ENCODE measurements around the gene ABCG5.
A peak's percentile ranks its signal among the peaks of the same experiment; 100 is the strongest.

ABCG5 gene

DNA sequence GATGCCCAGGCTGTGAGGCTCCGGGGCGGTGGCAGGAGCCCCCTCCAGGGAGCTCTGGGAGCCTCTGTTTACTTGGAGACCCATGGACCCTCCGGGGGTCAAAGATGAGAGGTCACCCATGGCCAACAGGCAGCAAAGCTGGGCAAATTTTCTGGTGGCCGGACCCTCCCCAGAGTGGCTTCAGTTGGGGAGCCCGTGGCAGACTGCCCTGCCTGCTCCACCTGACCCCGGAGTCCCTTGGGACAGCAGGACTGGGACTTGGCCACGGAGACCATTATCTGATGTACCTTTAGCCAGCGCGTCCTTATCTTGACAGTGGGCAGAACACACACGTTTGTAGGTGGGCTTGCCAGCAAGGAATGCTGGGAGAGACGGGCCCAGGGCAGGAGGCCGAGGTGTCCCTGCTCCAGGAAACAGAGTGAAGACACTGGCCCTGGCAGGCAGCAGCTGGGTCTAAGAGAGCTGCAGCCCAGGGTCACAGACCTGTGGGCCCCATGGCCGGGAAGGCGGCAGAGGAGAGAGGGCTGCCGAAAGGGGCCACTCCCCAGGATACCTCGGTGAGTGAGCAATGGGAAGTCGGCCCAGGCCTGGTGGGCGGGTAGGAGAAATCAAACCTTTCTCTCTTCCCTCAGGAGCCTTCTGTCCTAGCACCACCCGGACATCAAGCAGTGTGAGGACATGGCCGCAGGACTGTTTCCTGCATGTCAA lies at the start of gene ABCG5, which contains the start of gene ABCG8:
ABCG5 (minus strand) TSS at position 280 of the 708 bp plus-strand sequence; CDS start at position 120, 160 bp downstream.
ABCG8 (plus strand) TSS at position 412 of the 708 bp plus-strand sequence; CDS start at position 495, 83 bp downstream.
- no peak for DNase-seq (ENCODE audit: extremely low read depth in 1 of 2, low read depth in 1 of 2)

DNA sequence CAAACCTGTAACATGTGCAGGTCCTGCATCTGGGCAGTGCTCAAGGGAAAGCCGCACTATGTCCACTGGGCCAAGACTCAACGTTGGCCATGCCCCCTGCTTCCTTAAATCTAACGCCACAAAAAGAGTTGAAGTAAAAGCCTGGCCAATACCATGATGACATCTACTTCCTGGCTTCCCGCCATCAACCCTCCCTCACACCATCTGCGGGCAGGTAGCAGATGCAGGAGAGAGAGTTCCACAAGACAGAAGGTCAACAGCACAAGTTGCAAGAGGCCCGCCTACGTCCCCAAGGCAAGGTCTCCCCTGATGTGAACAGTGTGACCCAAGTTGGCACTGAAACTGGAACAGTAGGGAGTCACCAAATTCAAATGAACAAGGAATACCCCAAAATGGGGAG lies 48.5 kb upstream of the ABCG5 start:
- no peak for DNase-seq (ENCODE audit: extremely low read depth in 1 of 2, low read depth in 1 of 2)

DNA sequence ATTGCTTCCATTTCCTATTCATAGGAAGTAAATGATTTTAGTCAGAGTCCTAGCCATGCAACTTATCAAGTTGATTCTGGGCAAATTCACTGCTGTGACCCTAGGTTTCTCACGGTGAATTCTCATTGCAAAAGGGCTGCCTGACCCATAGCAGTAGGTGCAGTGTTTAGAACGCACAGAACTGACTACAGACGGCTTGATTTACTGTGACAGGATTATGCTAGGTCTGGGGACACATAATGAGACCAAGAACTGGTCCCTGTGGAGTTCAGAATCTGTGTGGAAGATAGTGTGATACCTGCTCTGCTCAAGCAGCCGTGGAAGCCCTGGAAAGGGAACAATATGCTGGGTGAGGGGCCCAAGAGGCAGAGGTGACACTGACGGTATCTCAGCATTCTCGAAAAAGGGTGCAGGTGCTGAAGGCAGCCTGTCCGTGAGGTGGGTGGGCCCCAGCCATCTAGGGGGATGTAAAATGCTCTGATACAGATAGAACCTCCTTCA lies 46.5 kb upstream of the ABCG5 start:
- no peak for DNase-seq (ENCODE audit: extremely low read depth in 1 of 2, low read depth in 1 of 2)

DNA sequence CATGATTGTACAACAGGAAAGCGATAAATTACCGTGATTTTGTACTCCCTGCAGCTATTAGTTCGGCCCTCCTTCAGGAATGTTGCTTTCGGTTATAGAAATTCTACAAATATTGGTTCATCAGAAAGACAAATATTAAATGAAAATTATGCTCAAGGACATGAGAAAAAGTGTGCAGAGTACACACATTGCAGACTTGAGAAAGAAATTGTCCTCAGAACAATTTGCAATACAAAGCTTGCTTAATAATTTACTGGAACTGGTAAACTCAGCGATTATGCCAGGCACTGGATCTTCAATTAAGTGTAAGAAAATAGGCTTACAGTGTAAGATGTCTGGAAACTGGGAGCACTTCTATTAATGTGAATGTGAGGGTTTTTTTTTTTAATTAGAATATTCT lies 46.0 kb upstream of the ABCG5 start:
- DNase-seq (ENCODE audit: extremely low read depth in 1 of 2, low read depth in 1 of 2) = no peak

DNA sequence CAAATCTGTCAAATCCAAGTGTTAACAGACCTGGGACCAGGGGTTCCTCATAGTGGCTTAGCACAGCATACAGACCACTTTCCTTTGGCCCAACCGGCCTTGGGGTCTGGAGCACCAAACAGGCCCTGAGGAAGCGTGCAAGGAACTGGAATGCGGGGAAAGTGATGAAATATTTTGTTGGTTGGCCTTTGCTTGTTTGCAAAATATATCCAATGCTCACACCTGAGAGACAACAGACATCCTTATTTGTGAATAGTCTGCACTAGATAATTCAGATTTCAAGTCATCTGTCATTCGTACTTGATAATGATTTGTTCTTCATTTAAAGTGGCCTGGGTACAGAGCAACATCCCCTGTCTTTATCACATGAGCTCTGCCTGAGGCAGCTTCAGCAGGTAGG lies 43.7 kb upstream of the ABCG5 start:
- DNase-seq (ENCODE audit: extremely low read depth in 1 of 2, low read depth in 1 of 2) = no peak

DNA sequence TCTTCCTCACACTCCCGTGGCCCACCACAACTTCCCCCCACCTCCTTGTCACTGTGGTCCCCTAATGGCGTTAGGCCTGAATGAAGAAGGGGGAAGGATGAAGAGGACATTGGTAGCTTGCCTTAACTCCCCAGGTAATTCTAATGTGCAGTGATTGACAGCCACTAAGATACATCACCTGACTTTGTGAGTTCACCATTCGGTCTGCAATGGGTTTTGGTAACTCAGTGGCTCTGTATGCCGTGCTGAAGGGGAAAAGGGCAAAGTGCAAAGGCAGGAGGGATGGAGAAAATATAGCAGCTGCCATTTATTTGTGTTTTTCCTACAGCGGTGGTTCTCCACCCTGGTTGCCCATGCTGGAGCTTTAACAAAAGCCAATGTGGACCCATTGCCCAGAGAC lies 42.3 kb upstream of the ABCG5 start:
- no peak for DNase-seq (ENCODE audit: extremely low read depth in 1 of 2, low read depth in 1 of 2)

DNA sequence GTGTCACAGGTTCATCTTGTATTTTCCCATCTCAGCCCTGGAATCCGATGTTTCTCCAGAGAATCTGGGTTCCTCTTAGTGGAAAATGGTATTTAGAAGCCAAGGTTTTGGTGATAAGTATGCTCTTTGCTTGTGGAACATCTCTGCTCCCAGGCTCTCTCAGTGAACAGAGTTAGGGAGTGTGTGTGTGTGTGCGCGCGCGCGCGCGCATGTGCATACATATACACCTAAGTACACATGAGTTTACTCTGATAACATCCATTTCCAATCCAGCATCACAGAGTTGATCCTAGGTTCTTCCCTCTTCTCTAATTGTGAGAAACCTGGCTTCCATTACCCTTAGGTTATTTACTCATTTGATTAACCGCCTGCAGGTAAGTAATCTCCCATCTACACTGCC lies 41.8 kb upstream of the ABCG5 start:
- no peak for DNase-seq (ENCODE audit: extremely low read depth in 1 of 2, low read depth in 1 of 2)

DNA sequence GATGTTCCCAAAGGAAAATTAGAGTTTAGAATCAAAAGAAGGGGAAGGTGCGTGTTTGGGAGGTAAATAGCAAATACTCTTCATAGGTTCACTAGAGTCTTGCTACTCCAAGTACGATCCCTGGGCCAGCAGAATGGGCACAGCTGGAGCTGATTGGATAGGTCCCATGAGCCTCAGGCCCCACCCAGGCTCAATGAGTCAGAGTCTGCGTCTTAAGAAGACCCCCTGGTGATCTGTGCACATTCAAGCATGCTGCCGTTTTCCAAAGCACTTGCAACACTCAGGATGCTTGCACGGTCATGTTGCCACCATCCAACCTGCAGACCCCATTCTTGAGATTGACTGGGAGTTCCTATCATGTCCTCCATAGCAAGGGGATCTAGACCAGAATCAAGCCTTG lies 40.6 kb upstream of the ABCG5 start:
- DNase-seq (ENCODE audit: extremely low read depth in 1 of 2, low read depth in 1 of 2) = no peak

DNA sequence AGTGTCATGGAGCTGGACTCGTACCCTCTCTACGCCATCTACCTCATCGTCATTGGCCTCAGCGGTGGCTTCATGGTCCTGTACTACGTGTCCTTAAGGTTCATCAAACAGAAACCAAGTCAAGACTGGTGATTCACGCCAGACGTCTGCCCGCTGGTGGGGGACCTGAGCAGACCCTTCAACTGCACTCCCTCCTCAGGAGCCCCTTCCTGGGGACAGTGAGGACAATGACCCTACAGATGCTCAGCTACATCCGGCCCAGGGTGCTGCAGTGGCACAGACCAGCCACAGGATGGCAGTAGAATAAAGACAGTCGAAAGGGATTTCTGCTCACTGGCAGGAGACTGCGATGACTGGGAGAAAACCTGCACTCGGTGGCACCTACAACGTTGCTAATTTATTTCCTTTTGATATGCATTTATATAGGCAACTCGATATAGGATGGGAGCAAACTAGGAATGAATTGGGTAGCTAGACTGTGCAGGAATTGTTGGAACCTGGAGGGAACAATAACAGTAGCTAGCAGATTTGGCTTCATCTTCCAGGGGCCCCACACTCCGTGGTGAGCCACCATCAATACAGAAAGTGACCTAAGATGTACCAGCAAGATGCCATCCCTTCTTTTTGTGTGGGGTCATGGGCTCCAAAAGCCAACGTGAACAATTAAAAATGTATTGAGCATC lies 39.3 kb upstream of the ABCG5 start:
- DNase-seq (ENCODE audit: extremely low read depth in 1 of 2, low read depth in 1 of 2) = peak in 1 of 2 donors; percentile 37

DNA sequence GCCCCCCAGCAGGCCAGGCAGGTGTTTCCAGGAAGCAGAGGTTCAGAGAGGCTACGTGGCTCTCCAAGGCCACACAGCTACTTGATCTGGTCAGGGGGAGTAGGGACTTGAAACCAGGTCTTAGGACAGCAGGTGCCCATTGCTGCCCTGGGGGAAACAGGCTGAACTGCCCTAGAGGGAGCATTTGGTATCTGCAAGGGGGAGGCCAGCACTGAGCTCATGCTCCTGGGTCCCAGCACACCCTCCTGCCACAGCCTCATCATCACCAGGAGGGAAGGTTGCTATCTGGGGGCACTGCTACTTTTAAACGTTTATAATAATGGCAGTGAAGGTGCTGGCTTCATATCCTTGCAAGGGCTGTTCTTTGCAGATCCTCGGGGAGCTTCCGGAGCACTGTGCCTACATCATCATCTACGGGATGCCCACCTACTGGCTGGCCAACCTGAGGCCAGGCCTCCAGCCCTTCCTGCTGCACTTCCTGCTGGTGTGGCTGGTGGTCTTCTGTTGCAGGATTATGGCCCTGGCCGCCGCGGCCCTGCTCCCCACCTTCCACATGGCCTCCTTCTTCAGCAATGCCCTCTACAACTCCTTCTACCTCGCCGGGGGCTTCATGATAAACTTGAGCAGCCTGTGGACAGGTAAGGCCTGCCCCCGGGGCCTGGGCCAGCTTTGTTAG lies 36.3 kb upstream of the ABCG5 start:
- DNase-seq (ENCODE audit: extremely low read depth in 1 of 2, low read depth in 1 of 2) = no peak

DNA sequence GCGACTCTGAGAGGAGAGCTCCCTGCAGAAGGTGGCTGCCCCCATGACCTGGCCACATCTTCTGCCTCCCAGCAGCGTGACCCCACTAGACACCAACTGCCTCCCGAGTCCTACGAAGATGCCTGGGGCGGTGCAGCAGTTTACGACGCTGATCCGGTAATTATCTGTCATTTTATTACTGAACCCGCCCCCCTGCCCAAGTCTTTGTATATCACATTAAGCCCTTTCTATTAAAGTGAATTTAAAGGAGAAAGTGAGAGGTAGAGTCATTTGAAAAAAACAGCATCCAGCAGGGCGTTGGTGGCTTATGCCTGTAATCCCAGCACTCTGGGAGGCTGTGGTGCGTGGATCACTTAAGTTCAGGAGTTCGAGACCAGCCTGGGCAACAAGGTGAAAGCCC lies 33.5 kb upstream of the ABCG5 start:
- DNase-seq (ENCODE audit: extremely low read depth in 1 of 2, low read depth in 1 of 2) = no peak

DNA sequence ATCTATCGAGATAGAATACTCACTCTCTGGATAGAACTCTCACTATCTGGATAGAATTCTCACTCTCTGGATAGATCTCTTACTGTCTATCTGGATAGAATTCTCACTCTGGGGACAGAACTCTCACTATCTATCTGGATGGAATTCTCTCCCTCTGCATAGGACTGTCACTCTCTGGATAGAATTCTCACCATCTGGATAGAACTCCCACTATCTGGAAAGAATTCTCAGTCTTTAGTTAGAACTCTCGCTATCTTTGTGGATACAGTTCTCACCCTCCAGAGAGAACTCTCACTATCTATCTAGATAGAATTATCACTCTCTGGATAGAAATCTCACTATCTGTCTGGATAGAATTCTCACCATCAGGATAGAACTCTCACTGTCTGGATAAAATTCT lies 16.7 kb upstream of the ABCG5 start:
- no peak for DNase-seq (ENCODE audit: extremely low read depth in 1 of 2, low read depth in 1 of 2)

DNA sequence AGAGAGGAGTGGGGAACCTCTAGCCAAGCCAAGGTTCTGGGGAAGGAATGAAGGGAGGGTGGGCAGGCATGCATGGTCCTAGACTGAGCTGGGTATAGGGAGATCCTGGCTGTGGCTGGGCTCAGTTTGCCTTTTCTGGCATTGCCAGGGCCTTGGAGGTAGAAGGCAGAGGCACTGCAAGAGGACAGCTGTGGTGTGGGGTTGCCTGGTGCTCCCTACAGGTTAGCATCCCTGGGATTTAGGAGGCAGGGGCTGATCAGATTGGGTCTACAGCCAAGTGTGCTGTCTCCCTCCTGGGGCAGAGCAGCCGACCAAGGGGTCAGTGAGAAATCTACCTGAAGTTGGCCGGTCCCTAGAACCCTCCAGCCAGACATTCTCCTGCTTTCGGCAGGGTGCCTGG lies 16.0 kb upstream of the ABCG5 start:
- DNase-seq (ENCODE audit: extremely low read depth in 1 of 2, low read depth in 1 of 2) = no peak

DNA sequence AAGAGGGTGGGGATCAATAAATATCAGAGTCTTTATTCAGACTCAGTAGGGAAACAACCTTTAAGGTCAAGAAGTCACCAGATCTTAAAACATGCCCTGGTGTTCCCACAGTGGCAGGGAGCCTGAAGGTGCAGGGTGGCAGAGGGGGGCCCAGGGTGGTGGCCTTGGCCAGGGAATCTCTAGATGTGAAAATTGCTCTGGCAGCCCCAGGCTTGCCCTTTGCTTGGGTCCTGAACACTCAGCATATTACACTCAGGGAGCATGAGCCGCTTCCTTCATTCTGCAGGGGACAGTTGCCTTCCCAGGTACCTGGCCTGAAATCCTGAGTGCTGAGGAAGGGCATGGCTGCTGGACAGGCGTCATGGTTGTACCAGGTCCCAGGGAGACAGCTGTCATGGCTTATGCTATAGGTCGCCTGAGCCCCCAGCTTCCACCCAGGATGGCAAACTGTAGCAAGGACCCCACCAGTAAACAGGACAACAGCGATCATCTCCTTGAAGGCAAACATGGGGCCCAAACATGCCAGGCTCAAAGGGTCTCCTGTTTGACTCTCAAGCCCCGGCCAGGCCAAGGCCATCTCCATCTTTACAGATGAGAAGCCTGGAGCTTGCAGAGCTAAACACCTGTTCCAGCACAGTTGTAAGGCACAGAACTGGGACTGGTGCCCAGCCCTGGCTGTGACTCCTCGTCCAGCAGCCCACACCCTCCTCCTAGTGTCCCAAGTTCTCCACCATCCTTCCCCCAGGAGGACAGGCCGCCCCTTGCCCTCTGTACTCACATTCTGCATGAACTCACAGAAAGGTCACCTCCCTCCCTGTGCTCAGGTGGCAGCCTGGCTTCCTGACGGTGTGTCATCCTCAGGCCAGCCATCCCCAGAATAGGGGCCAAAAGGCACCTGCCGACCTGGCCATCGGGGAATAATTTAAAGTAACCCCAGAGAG lies 14.8 kb upstream of the ABCG5 start:
- no peak for DNase-seq (ENCODE audit: extremely low read depth in 1 of 2, low read depth in 1 of 2)

DNA sequence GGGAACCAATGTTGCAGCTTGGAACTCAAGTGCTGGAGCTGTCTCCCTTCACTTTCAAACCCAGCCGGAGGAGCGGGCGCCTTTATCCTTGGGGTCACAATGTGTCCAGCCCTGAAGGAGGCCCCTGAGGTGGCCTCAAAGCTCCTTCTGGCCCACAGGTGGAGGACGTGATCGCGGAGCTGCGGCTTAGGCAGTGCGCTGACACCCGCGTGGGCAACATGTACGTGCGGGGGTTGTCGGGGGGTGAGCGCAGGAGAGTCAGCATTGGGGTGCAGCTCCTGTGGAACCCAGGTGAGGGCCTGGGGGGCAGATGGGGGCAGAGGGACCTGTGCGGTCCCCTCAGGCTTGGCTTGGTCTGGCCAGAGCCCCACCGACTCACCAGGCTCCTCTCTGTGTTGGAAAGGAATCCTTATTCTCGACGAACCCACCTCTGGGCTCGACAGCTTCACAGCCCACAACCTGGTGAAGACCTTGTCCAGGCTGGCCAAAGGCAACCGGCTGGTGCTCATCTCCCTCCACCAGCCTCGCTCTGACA lies 13.6 kb upstream of the ABCG5 start:
- no peak for DNase-seq (ENCODE audit: extremely low read depth in 1 of 2, low read depth in 1 of 2)

DNA sequence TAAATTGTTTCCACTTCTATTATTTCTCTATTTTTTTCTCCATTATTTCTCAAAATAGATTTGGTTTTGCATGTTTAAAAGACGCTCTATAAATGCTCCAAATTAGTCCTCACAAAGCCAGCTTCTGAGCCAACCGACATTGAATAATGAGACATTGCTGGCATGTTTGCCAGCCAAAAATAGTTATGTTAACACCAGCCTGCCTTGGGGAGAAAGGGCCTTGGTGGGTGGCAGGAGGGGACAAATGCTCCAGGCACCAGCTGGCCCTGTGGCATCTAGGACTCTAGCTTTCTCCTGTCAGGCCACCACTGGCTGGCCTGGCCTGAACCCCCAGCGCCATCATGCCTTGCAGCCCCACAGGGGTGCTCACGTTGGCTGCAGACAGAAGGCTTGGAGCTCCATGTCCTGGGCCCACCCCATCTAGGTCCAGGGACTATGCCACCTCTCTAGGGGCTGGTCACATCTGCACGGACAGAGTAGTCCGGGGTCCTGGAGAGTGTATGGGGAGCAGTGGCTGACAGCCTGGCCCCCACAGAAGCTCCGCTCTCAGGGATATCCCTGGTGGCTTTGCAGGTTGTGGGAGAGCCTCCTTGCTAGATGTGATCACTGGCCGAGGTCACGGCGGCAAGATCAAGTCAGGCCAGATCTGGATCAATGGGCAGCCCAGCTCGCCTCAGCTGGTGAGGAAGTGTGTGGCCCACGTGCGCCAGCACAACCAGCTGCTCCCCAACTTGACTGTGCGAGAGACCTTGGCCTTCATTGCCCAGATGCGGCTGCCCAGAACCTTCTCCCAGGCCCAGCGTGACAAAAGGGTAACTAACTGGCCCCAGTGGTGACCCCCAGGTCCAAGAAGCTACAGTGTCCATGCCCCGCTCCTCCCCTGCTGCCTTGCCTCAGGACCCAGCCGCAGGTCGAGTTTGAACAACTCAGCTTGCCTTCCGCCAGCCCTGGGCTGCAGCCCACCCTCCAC lies 12.7 kb upstream of the ABCG5 start:
- DNase-seq (ENCODE audit: extremely low read depth in 1 of 2, low read depth in 1 of 2) = no peak

DNA sequence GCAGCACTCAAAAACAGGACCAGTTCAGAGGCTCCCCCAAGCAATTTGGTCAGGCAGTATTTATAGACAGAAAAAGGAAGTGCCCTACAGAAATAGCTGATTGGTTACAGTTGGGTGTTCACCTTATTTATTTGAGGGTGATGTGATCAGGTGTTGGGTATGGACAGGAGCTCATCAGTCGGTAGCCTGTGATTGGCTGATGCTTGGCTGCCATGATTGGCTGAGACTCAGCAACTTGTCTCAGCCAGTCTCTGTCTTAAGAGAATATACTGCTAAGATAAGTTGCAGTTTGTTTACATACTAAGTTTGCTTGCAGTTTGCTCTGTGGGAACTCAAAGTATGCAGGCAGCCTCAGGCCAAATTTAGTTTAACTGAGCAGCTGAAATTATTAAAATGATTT lies 9.6 kb upstream of the ABCG5 start:
- no peak for DNase-seq (ENCODE audit: extremely low read depth in 1 of 2, low read depth in 1 of 2)

DNA sequence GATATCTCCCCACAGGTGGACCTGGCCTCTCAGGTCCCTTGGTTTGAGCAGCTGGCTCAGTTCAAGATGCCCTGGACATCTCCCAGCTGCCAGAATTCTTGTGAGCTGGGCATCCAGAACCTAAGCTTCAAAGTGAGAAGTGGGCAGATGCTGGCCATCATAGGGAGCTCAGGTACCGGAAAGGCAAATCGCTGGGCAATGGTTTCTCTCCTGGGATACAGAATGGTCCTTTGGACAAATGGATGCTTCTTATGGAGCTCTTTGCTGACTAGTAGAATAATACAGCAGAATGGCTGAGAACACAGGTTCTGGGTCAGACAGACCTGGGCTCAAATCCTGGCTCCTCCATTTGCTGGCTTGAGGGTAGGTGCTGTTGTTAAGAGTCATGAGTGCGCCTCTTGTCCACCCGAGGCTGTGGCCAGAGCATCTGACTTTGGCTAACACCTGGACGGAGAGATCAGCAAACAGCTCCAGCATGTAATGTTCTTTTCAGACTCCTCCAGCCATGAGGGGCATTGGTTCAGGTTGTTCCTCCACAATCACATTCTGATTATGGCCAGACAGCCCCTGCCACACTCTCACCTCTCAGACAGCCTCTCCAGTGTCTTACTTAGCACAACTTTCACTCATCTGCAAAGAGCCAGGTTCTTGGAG lies 7.6 kb upstream of the ABCG5 start:
- no peak for DNase-seq (ENCODE audit: extremely low read depth in 1 of 2, low read depth in 1 of 2)

DNA sequence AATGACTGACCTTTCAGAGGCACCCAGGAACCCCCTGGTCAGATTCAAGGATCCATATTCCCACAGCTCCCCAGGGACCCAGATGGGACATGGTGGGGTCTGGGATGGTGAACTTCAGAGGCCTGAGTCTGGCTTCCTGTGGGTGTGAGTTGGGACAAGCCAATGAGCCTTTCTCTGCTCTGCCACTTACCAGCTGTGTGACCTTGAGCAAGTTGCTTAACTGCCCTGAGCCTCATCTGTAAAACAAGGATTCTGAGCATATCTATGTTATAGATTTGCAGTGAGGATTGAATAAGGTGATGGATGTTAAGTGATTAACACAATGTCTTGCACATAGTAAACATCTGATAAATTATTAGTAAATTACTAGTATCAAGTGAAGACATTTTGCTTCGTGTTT lies 6.5 kb upstream of the ABCG5 start:
- no peak for DNase-seq (ENCODE audit: extremely low read depth in 1 of 2, low read depth in 1 of 2)
